GM18861 (cell line): ENCODE results near the gene RHBDD1.

ENCODE experiments used
- ATAC-seq: cut with Tn5 transposase; IDR thresholded peaks from one replicate; pipeline ENCODE4 v1.9.1; 2021; ENCODE audit not compliant: unreplicated experiment

The RHBDD1 gene

DNA sequence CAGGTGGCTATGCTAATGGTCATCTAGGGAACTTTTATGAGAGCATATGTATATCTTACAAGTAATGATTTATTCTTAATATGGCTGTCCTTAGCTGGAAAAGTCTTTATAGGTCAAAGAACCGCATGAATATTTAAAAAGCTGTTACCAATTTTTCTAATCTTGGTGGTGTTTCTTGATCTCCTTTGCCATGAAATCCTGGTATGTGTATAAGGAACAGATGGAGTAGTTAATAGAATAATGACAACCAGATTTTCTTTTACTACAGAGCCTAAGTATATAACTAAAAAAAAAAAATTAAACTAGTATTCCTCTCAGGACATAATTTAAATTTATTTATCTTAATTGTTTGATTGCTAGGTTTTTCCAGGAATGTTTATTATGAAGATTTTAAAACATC, 74.5 kb downstream of the RHBDD1 start:
- ATAC-seq: no peak

- ATAC-seq: no peak
Measured at GRCh38 chr2:226911932-226912331, 76.1 kb downstream of the RHBDD1 start.

DNA sequence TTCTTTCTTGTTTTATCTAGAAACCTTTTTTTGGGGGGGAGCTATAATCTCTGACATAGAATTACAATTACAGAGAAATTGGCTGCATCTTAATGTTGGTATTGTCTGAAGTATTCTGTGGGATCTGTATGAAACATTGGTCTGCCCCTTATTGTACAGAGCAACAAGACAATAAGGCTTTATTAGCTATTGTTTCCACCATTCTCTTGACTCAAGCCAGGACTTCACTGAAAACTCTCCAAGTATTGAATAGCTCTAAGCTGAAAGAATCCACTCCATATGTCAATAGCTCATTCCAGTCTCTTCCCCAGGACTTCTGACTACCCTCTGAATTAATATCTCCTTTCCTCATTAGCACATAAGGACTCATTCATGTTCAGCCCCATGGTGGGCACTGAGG, 77.8 kb downstream of the RHBDD1 start:
- no peak for ATAC-seq

GRCh38 chr2:226915846-226916360, 80.0 kb downstream of the RHBDD1 start:
- no peak for ATAC-seq

DNA sequence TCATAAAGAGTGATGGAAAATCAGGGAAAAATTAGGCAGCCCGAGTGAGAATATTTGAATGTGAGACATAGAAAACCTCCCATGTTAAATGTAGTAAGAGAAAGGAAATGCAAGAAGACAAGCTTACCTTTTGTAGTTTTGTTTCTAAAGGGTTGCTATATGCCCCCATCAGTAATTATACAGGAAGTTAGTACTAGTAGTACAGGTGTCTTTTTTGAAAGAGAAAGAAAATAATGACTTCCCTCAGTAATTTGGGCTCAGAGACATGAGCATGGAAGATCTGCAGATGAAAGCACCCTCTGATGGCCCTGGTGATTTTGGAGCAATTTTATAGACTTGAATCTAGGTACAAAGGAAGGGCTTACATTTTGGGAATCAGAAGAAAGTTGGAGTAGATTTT, 80.8 kb downstream of the RHBDD1 start:
- peak; percentile 41 for ATAC-seq

DNA sequence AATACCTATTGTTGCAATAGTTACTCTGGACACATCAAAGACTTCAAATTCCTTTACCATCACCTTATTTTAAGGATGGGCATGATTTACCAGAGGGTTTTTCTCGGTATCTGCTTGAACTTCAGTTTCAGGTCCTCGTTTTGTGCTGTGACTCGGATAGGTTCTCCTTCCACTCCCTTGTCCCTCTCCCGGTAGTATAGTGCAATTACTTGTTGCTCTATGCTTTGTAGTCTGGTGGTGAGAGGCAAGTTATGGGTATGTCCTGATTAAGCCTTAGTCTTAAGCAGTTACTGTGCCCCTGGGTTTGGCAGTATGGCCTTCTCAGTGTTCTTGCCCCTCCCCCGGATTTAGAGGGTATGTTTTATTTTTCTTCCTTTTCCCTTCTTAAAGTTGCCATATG, 96.6 kb downstream of the RHBDD1 start:
- no peak for ATAC-seq

DNA sequence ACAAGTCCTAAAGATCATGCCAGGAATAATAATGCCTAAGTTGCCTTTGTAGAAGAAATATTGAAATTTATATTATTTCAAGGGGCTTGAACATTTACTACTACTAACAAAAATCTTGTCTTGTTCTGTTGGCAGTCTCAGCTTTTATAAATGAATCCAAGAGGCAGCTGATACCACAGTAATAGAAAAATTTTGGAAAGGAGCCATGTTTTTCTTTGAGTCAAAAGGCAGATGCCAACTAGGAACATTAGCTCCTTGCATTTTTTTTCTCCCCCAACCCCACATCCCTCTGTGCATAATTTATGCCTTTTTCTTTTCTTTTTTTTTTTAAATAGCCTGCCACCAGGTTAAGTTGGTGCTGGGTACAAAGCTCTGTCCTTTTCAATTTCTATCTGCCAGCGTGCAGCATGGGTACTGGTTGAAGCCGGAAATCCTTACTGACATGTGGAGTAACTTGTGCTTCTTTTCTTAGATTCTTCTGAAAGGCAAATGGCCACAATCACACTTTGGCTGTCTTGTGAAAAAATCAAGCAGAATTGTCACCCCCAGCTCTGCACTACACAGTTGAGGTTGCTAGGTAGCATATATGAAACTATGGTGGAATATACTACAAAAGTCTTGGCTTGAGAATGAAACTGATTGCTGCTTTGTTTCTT, 98.8 kb downstream of the RHBDD1 start:
- ATAC-seq: no peak

DNA sequence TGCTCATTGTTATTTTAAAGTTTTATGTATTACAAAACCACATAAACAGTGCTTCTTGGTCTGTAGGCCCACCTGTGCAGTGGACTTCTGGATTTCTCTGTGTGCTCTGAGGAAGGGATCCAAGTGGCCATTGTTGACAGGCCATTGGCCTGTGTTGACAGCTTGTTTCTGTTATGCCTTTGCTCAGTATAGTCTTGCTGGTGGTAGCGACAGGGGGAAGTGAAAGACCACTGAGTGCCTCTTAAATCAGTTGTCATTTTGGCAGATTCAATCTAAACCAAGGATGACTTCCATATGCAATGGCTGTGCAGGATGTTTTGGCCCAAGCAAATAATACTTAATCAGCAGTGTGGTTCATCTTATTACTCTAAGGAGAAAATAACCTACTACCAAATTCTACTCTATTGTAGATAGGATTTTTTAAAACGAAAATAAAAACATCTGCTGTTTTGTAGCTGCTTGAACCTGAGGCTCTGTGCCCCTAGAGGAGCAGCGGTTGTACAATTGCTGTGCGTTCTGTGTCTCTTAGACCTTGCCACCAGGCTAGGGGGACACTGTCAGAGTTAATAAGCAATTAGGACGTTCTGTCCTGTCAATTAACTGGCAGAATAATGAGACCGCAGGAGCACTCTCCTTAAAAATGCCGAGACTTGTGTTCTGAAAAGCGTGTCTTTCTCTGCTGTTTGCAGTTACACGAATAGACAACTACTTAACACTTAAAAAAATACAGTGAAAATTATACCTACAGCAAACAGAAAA, 108.2 kb downstream of the RHBDD1 start:
- no peak for ATAC-seq

DNA sequence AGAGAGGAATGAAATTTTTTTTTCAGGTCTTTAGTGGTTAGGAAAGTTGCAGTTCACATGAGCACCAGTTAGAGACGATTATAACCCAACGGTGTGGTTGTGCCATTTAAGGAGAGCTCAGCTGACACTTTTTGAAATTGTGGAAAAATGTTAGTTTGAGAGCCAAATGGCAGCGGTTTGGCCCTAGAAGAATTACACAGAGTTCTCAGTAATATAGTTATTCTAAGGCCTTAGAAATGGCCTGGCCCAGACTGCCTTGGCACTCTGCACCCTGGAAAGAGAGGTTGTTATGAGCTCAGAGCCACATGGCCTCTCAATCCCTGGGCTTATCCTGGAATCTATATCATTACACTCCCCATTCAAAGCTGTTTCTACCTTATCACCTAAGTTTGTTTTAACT, 117.4 kb downstream of the RHBDD1 start:
- ATAC-seq: no peak

DNA sequence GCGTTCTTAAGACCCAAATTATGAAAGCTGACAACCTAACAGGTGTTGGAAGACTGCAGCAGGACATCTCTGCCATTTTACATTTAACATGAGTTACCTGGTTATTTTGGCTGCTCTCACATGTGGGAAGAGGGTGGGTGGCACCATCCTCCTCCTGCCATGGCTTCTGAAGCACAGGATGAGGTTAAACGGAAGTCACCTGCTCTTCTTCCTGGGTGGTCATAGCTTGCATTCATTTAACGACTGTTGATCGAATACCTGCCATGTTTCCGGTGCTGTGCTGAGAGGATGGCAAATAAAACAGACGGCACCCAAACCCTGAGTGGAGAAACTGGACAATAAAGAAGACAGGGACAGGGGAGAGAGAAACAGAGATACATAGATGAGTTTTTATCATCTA, 118.0 kb downstream of the RHBDD1 start:
- no peak for ATAC-seq

DNA sequence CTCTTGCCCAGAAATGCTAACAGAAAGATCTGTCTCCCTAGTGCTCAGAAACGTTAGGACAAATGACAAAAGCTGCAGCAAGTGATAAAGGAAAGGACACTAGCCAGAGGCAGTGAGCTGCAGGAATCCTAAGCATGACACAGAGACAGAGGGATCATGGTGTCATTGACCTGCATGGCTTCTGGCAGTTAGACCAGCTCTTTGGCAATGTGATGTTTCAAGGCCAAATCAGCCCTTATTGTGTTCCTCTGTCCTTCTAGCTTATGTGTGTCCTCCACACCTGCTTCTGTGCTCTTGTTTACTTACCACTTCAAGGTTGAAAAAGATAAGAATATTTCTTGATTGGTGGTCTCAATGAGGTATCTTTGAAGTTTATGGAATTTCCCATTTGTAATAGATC, 120.8 kb downstream of the RHBDD1 start:
- ATAC-seq: no peak

GRCh38 chr2:226959418-226959817, 123.6 kb downstream of the RHBDD1 start:
- no peak for ATAC-seq

DNA sequence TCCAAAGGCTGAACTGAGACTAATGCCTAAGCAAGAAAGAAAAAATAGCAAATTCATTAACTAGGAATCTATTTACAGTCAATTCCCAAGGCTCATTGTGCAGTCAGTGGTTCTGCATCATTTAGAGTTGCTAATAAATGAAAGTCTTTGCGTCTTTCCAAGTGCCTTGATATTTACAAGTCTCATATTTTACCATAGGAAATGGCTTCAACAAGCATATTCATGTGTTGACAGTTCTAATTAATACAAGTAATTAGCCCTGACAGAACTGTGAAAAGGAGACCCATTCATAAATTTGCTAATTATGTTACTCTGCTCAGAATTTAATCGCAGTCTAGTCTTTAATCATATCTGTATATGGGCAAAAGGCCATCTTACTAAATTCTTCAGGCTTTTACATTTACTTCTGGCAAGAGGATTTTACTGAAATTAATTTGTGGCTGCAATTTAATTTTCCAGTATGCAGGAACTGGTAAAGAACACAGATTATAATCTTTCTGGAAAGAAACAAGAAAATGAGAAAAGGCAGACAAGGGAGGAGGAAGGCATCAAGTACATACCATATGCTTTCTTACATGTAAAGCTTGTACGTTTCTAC, 126.4 kb downstream of the RHBDD1 start:
- ATAC-seq: no peak

DNA sequence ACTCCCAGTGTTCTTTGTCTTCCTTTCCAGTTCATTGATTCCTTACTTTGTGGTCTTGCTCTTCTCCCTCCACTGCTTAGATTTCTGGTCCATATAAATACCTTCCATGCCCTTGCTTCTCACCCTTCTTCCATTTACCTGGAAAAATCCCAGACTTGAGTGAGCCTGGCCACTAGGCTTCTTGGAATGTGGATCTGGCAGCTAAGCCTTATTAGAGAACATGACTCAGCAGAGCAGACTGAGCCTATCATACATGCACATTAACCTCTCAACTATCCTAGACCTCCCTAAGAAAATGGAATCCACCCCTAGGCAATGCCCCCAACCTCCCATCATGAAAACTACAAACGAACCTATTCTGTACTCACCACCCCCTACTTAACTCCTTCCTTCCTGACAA, 127.7 kb downstream of the RHBDD1 start:
- ATAC-seq: no peak

DNA sequence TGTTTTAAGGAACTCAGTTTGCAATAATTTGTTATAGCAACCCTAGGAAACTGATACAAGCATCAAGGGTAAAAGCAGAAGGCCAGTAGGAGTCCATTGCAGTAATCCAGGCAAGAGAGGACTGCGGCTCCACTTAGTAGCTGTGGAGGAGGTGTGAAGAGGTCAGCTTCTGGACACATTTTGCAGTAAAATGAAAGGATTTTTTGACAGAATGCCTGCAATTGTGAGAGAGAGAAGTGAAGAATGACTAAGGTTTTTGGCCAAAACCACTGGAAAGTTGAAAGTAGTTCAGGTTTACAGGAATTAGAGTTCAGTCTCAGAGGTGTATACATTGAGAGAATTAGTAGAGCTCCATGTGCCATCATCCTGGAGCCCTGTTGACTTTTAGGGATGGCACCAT, 129.5 kb downstream of the RHBDD1 start:
- no peak for ATAC-seq

GRCh38 chr2:226969417-226970080, 133.7 kb downstream of the RHBDD1 start:
- no peak for ATAC-seq

GRCh38 chr2:226970362-226970761, 134.5 kb downstream of the RHBDD1 start:
- peak; percentile 65 for ATAC-seq

GRCh38 chr2:226971084-226971483, 135.2 kb downstream of the RHBDD1 start:
- no peak for ATAC-seq

- no peak for ATAC-seq
Measured at GRCh38 chr2:226971770-226972169, 135.9 kb downstream of the RHBDD1 start.

DNA sequence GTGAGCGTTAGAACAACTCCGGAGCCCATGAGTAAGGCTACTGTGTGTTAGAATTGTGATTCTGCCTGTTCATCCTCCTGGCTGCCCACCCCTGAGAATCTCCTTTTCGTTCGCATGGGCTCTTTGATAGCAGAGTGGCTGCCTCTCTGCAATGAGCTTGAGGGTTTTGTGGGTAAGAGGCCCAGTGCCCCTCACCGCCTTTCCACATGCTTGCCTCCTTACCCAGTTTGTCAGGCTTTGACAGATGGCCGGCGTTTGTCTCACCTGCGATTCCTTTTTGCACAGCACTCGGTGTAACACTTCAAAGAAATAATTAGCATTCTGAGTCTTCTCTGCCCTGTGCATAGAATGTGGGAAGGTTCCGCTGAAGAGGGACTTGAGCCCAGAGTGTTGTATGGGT, 138.0 kb downstream of the RHBDD1 start:
- ATAC-seq: no peak

DNA sequence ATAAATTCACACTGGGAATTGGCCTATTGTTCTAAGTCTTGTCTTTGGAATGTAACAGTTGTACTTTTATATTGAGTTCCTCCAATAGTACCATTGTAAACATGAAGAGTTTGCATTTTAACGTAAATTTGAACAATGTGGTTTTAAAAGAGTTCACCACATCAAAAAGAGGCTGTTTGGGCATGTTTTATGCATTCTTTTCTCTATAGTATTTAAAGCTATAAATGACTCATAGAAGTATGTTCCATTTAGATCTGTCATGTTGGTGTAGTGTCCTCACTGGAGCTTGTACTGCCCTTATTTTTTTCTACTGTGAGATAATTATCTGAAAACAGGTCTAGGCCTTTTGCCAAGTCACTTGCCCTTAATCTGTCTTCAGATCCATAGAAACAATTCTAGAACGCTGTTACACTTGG, 141.9 kb downstream of the RHBDD1 start:
- ATAC-seq: no peak

- ATAC-seq: no peak
Measured at GRCh38 chr2:226978300-226978699, 142.4 kb downstream of the RHBDD1 start.
